MCF 10A (cell line): ENCODE results near the gene RBM20. TPM values are rescaled to one million over a fixed set of nuclear protein-coding genes. Genes with fewer than 3 reads are reported as not detected.

Experiments
- BruUV-seq: library from RNA; stranded (reverse); fragments of 400-500 nt; replicated peaks from 2 replicates; lab custom pipeline; 2021; lab: Mats Ljungman, UMichigan
- CTCF ChIA-PET: fragments of 300-600 bp; sonication (Branson Sonifier 250); formaldehyde crosslinking; extraction: SDS; loops from one replicate; lab custom pipeline; 2021; ENCODE audit warnings: antibody characterized with exemption, inconsistent platforms; lab: Yijun Ruan, JAX
- POLR2A ChIA-PET: fragments of 300-600, 350-650 bp; sonication (Branson Sonifier 250); formaldehyde crosslinking; extraction: SDS; loops from one replicate; lab custom pipeline; 2020; ENCODE audit warnings: antibody characterized with exemption, inconsistent platforms; lab: Yijun Ruan, JAX
- DNase-seq: peaks from one replicate; pipeline ENCODE4 v3.0.0-alpha.2; 2018; ENCODE audit not compliant: unreplicated experiment
- H3K27ac Mint-ChIP-seq: one replicate; pipeline ENCODE4 v1.8.0; 2022; ENCODE audit warnings: mild to moderate bottlenecking, low read depth, mixed read lengths; ENCODE audit not compliant: unreplicated experiment
- H3K27me3 Mint-ChIP-seq: one replicate; pipeline ENCODE4 v1.8.0; 2022; ENCODE audit warnings: mixed read lengths; ENCODE audit not compliant: insufficient read depth, unreplicated experiment
- H3K36me3 Mint-ChIP-seq: one replicate; pipeline ENCODE4 v1.8.0; 2022; ENCODE audit warnings: mild to moderate bottlenecking, moderate library complexity, mixed read lengths; ENCODE audit not compliant: insufficient read depth, unreplicated experiment
- H3K4me1 Mint-ChIP-seq: one replicate; pipeline ENCODE4 v1.8.0; 2022; ENCODE audit warnings: mixed read lengths; ENCODE audit not compliant: insufficient read depth, unreplicated experiment
- H3K4me3 Mint-ChIP-seq: one replicate; pipeline ENCODE4 v1.8.0; 2022; ENCODE audit warnings: mild to moderate bottlenecking, moderate library complexity, mixed read lengths; ENCODE audit not compliant: unreplicated experiment
- H3K9me3 Mint-ChIP-seq: one replicate; pipeline ENCODE4 v1.8.0; 2022; ENCODE audit warnings: mixed read lengths; ENCODE audit not compliant: unreplicated experiment
- intact Hi-C: fragments of 100-400 bp; cut with micrococcal nuclease; formaldehyde crosslinking; loops from 2 replicates; pipeline ENCODE4 v1.14.1; 2022
- total RNA-seq: library from RNA; stranded (reverse); gene quantifications from 2 replicates; pipeline ENCODE4 v1.2.3, GENCODE V29; 2022
- TF ChIP-seq, protein P1 (sequence below): fragments of 200-600 bp; IDR thresholded peaks from one replicate; pipeline ENCODE4 v1.8.0; 2022; ENCODE audit warnings: antibody characterized with exemption, mild to moderate bottlenecking; ENCODE audit not compliant: unreplicated experiment

The RBM20 gene
- total RNA-seq, 1 experiment from 2014 or later = not detected

DNA sequence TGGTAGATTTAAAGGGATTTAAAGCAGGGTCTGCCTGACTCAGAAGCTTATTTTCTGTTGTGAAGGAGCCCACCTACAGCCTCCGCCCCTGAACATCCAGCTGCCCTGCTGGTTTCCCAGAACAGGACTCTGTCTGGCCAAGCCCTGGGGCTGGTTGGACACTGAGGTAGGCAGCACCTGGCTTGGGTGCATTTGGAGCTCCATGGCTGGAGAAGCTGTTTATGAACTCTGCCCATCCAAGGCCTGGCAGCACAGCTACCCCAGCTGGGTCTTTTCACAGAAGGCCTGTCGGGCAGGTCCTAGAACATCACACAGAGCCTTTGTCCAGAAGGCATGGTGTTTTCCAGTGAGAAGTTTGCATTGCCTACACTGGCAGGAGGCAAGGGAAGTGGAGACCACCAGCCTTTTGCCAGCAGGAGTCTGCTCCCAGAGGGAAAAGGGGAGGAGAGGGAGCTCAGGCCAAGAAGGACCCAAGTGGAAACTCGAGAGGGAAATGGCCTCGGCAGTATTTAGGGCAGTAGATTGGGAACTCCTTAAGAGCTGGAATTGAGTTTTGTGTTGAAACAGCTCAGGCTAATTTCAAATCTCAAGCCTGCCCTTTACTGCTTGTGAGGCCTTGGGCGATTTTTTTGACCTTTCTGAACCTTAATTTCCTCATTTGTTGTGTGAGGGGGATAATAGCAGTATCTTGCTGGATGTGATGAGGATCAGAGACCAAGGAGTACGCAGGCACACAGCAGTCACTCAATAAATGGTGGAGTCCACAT lies 215.3 kb downstream of the RBM20 start:
- ChIA-PET CTCF (interaction anchor here (0.6 to 3.1 kb wide), 5 partner anchors 17 to 723 kb away, joined by 3 to 10 read pairs (median 3); no protein-coding TSS in a partner anchor), POLR2A (interaction anchor here (0.5 to 6.8 kb wide), 9 partner anchors 7 to 85 kb away, joined by 3 to 97 read pairs (median 4); partner anchors contain the start of gene PDCD4)
- BruUV-seq = no TSS peak
- intact Hi-C loops = no loop called here
- Mint-ChIP-seq H3K27ac (no peak overlapping the region), H3K9me3 (no peaks in the 10 kb centered on the region), H3K4me3 (no peak overlapping the region), H3K27me3 (no peaks in the 10 kb centered on the region), H3K36me3 (no peaks in the 10 kb centered on the region), H3K4me1 (peaks cover 41% of the 10 kb centered on the region)
- TF ChIP-seq, protein P1, sequence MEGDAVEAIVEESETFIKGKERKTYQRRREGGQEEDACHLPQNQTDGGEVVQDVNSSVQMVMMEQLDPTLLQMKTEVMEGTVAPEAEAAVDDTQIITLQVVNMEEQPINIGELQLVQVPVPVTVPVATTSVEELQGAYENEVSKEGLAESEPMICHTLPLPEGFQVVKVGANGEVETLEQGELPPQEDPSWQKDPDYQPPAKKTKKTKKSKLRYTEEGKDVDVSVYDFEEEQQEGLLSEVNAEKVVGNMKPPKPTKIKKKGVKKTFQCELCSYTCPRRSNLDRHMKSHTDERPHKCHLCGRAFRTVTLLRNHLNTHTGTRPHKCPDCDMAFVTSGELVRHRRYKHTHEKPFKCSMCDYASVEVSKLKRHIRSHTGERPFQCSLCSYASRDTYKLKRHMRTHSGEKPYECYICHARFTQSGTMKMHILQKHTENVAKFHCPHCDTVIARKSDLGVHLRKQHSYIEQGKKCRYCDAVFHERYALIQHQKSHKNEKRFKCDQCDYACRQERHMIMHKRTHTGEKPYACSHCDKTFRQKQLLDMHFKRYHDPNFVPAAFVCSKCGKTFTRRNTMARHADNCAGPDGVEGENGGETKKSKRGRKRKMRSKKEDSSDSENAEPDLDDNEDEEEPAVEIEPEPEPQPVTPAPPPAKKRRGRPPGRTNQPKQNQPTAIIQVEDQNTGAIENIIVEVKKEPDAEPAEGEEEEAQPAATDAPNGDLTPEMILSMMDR = no peak
- no peak for DNase-seq

DNA sequence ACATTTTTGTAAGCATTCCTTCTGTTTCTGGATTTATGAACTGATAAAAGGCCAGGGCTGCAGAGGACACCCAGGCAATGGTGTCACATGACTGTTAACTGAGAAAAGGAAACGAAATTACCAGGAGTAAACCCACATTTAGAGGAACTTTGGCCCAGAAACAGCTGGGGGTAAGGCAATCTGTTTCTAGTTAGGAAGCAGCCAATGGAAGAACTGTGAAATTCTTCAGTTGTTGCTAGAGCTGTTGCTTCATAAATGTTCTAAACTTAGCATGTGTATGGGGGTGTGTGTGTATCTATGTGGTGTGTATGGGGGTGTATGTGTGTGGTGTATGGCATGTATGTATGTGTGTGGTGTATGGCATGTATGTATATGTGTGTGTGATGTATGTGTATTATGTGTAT lies 215.8 kb downstream of the RBM20 start:
- BruUV-seq = no TSS peak
- H3K4me3 Mint-ChIP-seq = no peak overlapping the region
- intact Hi-C loops = no loop called here
- H3K4me1 Mint-ChIP-seq = peaks cover 46% of the 10 kb centered on the region
- ChIA-PET CTCF (interaction anchor here (0.8 to 1.2 kb wide), 2 partner anchors 51 to 111 kb away, joined by 3 to 4 read pairs; no protein-coding TSS in a partner anchor), POLR2A (interaction anchor here (0.8 to 6.8 kb wide), 8 partner anchors 8 to 114 kb away, joined by 3 to 97 read pairs (median 8); partner anchors contain the start of gene PDCD4)
- TF ChIP-seq, protein P1 = no peak
- peak overlapping the region; percentile 51 for H3K27ac Mint-ChIP-seq
- no peak for DNase-seq
- no peaks in the 10 kb centered on the region for H3K36me3 Mint-ChIP-seq
- no peaks in the 10 kb centered on the region for H3K27me3 Mint-ChIP-seq
- H3K9me3 Mint-ChIP-seq = no peaks in the 10 kb centered on the region

DNA sequence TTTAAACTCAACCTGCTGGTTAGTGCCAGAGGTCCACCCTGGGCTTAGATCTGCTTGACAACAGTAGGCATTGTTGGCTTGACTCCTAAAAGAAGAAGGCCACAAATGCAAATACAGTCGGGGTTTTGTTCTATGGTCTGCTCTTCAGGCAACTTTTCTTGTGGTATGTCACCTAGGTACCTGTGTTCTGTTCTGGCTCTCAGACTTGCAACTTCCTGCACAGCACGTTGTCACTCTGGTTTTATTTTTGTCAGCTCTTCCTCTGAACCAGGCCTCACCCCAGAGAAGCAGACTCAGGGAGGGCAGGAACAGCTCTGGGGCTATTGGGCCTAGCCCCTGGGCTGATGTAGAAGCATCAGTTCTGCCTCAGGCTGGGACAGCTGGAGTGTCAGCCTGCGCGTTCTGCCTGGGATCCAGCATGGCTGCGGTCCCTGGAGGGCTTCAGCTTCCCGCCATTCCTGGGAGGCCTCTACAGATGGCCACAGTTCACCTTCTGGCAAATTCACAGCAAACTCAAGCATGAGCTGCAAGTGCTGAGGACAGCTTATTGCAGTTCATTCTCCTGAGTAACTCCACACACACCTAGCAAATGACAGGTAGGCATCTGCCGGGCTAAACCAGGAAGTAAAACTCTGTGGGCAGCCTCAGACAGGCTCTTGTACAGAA lies 216.6 kb downstream of the RBM20 start:
- TF ChIP-seq, protein P1 = no peak
- DNase-seq = no peak
- intact Hi-C loops = no loop called here
- H3K27ac Mint-ChIP-seq = peak overlapping the region; percentile 51
- H3K27me3 Mint-ChIP-seq = no peaks in the 10 kb centered on the region
- H3K36me3 Mint-ChIP-seq = no peaks in the 10 kb centered on the region
- H3K4me3 Mint-ChIP-seq = no peak overlapping the region
- CTCF ChIA-PET = interaction anchor here (1.0 to 2.7 kb wide), 5 partner anchors 20 to 115 kb away, joined by 3 to 12 read pairs (median 4); no protein-coding TSS in a partner anchor
- BruUV-seq = no TSS peak
- H3K4me1 Mint-ChIP-seq = peaks cover 53% of the 10 kb centered on the region
- H3K9me3 Mint-ChIP-seq = no peaks in the 10 kb centered on the region
- POLR2A ChIA-PET = interaction anchor here (0.7 to 6.8 kb wide), 13 partner anchors 9 to 1253 kb away, joined by 3 to 97 read pairs (median 6); partner anchors contain the start of gene PDCD4

DNA sequence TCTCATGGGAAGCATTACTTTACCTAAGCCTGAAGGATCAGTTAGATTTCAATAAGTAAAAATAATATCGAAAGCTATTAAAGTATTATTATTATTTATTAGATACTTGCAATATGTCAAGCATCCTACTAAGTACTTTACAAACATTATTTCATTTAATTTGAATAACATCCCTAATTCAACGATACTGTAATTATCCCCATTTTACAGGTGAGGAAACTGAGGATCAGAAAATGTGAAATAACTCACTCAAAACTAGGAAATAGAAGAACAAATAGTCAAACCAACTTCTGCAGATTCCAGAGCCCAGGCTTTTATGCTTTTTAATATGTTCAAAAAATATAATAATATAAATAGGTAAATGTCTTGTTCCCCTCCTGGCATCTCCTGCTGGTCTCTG lies 217.3 kb downstream of the RBM20 start:
- Mint-ChIP-seq H3K27ac (peak overlapping the region; percentile 95), H3K4me1 (peaks cover 61% of the 10 kb centered on the region), H3K36me3 (no peaks in the 10 kb centered on the region), H3K4me3 (no peak overlapping the region), H3K9me3 (no peaks in the 10 kb centered on the region), H3K27me3 (no peaks in the 10 kb centered on the region)
- intact Hi-C loops = no loop called here
- POLR2A ChIA-PET = interaction anchor here (0.6 to 6.8 kb wide), 14 partner anchors 9 to 1846 kb away, joined by 3 to 97 read pairs (median 5); partner anchors contain the start of genes PDCD4 and SMC3
- CTCF ChIA-PET = interaction anchor here (0.6 to 2.7 kb wide), 4 partner anchors 17 to 115 kb away, joined by 3 to 12 read pairs (median 4); no protein-coding TSS in a partner anchor
- no TSS peak for BruUV-seq
- DNase-seq = no peak
- TF ChIP-seq, protein P1 = no peak
